ENCODE measurements around the gene CNIH3.

DNA sequence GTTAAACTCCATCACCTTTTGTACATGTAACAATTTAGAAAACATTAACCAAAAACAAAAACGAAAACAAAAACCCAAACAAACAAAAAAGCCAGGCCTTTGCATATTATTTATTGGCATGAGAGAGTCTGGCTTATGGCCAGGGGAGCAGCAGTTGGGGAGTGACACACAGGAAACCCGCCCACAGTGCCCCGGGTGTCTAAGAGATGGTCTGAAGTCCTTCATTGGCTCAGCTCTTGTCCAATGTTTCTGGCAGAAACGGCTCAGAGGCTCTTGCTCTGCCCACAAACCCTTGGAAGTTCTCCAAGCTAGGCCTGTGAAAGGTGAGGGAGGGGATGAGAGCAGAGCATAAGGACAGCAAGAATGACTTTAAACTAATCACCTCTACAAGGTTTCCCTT is 131.5 kb downstream of the CNIH3 start:
- TF ChIP-seq, protein P1, sequence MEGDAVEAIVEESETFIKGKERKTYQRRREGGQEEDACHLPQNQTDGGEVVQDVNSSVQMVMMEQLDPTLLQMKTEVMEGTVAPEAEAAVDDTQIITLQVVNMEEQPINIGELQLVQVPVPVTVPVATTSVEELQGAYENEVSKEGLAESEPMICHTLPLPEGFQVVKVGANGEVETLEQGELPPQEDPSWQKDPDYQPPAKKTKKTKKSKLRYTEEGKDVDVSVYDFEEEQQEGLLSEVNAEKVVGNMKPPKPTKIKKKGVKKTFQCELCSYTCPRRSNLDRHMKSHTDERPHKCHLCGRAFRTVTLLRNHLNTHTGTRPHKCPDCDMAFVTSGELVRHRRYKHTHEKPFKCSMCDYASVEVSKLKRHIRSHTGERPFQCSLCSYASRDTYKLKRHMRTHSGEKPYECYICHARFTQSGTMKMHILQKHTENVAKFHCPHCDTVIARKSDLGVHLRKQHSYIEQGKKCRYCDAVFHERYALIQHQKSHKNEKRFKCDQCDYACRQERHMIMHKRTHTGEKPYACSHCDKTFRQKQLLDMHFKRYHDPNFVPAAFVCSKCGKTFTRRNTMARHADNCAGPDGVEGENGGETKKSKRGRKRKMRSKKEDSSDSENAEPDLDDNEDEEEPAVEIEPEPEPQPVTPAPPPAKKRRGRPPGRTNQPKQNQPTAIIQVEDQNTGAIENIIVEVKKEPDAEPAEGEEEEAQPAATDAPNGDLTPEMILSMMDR (IDR thresholded peaks at IDR 0.05): no peak
- TF ChIP-seq POLR2AphosphoS5 (IDR thresholded peaks at IDR 0.05): no peak

All from breast epithelium (tissue), 3 donors.